GM18526 (cell line): ENCODE results near the gene LILRB3.

Experiments used
- POLR2A ChIP-seq: IDR thresholded peaks from 3 replicates; pipeline ENCODE4 v1.6.1; 2011; ENCODE audit not compliant: insufficient read length; ENCODE audit errors: extremely low read depth

LILRB3 gene

DNA sequence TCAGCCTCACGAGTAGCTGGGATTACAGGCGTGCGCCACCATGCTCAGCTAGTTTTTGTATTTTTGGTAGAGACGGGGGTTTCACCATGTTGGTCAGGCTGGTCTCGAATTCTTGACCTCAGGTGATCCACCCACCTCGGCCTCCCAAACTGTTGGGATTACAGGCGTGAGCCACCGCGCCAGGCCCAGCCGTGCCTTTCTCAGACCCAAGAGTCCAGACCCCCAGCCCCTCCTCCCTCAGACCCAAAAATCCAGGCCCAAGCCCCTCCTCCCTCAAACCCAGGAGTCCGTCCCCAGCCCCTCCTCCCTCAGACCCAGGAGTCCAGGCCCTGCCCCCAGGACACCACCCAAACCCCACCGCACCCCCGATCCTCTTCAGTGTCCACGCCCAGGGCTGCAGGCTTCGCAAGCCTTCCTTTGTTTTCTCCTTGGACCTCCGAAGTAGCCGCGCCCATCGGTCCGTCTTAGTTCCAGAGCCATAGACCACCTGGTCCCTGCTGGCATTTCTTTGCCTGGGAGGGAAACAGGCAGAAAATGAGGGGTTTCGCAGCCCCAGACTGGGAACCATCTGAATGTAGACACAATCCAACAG, 53.6 kb downstream of the LILRB3 start:
- no peak for TF ChIP-seq POLR2A

GRCh38 chr19:54168174-54168917, 54.5 kb downstream of the LILRB3 start:
- TF ChIP-seq POLR2A: no peak
